ENCODE results near the gene PRKAG2. TPM values are rescaled to one million over a fixed set of nuclear protein-coding genes. Genes with fewer than 3 reads are reported as not detected.
"Not testable (repeated sequence)": the region's sequence is repeated elsewhere in the genome, so short reads cannot be mapped to it uniquely, and the experiment has no call there.

Gene PRKAG2
- total and polyA plus RNA-seq, 10 donors: 15.8 to 50.9 (median 32.8) TPM

GRCh38 chr7:151875942-151876898 lies 695 bp downstream of the PRKAG2 start:
- intact Hi-C loops (cut with DNase I; ENCODE audit: low total_unique reads): loop anchor here (10.0 kb wide), 1 partner anchor 241 kb away; no protein-coding TSS in a partner anchor
- peaks cover 5 to 43% (median 21%) of the 10 kb centered on the region in 6 donors for H3K4me1 ChIP-seq
- DNase-seq: peak; percentile 93
- H3K36me3 ChIP-seq: no peaks in the 10 kb centered on the region
- TF ChIP-seq CTCF (IDR thresholded peaks at IDR 0.05 in 8 of 11, conservative IDR thresholded peaks at IDR 0.05 in 3 of 11) (no peak), POLR2AphosphoS5 (IDR thresholded peaks at IDR 0.05) (peak; percentile 29 to 76 (median 66)), POLR2A (IDR thresholded peaks at IDR 0.05) (peak in 1 of 3 donors; percentile 5)
- peak overlapping the region; percentile 77 to 99 (median 91) for H3K4me3 ChIP-seq
- H3K27ac ChIP-seq: peak overlapping the region; percentile 75 to 93 (median 86)
- 0 to 1% (median 1%) methylated on average over 40 to 93 of the region's 93 CpGs for WGBS, 5 donors
- H3K9me3 ChIP-seq: no peaks in the 10 kb centered on the region
- H3K27me3 ChIP-seq (replicated peaks in 1 of 7): peaks cover 0 to 20% (median 0%) of the 10 kb centered on the region in 7 donors

DNA sequence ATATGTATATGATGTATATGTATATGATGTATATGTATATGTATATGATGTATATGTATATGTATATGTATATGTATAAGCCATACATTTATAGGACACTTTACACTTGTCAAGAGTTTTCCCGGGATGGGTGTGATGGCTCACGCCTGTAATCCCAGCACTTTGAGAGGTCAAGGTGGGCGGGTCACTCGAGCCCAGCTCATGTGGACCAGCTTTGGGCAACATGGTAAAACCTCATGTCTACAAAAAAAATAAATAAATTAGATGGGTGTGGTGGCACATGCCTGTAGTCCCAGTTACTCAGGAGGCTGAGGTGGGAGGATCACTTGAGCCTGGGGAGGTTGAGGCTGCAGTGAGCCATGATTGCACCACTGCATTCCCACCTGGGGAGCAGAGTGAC lies 2.4 kb downstream of the PRKAG2 start:
- Histone ChIP-seq H3K4me3 (peak overlapping the region in 2 of 8 donors; percentile 94 to 99), H3K27me3 (replicated peaks in 1 of 7) (peaks cover 0 to 20% (median 0%) of the 10 kb centered on the region in 7 donors)
- intact Hi-C loops (cut with DNase I; ENCODE audit: low total_unique reads): loop anchor here (10.0 kb wide), 1 partner anchor 240 kb away; no protein-coding TSS in a partner anchor

GRCh38 chr7:151873402-151873965 lies 3.4 kb downstream of the PRKAG2 start:
- Histone ChIP-seq H3K27me3 (replicated peaks in 1 of 7) (peaks cover 0 to 18% (median 0%) of the 10 kb centered on the region in 7 donors), H3K4me3 (no peak overlapping the region), H3K27ac (no peak overlapping the region), H3K36me3 (no peaks in the 10 kb centered on the region), H3K4me1 (peaks cover 5 to 63% (median 21%) of the 10 kb centered on the region in 6 donors), H3K9me3 (no peaks in the 10 kb centered on the region)
- intact Hi-C loops (cut with DNase I; ENCODE audit: low total_unique reads): loop anchor here (10.0 kb wide), 1 partner anchor 239 kb away; no protein-coding TSS in a partner anchor
- TF ChIP-seq CTCF (IDR thresholded peaks at IDR 0.05 in 8 of 11, conservative IDR thresholded peaks at IDR 0.05 in 3 of 11): no peak
- TF ChIP-seq POLR2AphosphoS5 (IDR thresholded peaks at IDR 0.05): no peak
- TF ChIP-seq POLR2A (IDR thresholded peaks at IDR 0.05): no peak
- peak; percentile 56 for DNase-seq
- WGBS, 5 donors: 78 to 86% (median 85%) methylated on average over 11 of the region's 11 CpGs

More for the DNA sequence above, 2.4 kb downstream of the PRKAG2 start:
- not testable (repeated sequence) for H3K9me3 ChIP-seq, H3K36me3 ChIP-seq
- 73 to 91% (median 84%) methylated on average over 4 of the region's 4 CpGs for WGBS, 5 donors
- H3K27ac ChIP-seq: peak overlapping the region in 1 of 8 donors; percentile 20
- peaks cover 5 to 58% (median 21%) of the 10 kb centered on the region in 6 donors for H3K4me1 ChIP-seq
- DNase-seq: peak; percentile 63

- H3K4me1 ChIP-seq: peaks cover under 1 to 63% (median 18%) of the 10 kb centered on the region in 6 donors
- no peaks in the 10 kb centered on the region for H3K9me3 ChIP-seq
- H3K4me3 ChIP-seq: no peak overlapping the region
- no peaks in the 10 kb centered on the region for H3K36me3 ChIP-seq
- intact Hi-C loops (cut with DNase I; ENCODE audit: low total_unique reads): loop anchor here (10.0 kb wide), 1 partner anchor 238 kb away; no protein-coding TSS in a partner anchor
- 87 to 92% (median 89%) methylated on average over 14 to 16 of the region's 16 CpGs for WGBS, 5 donors
- peak; percentile 68 for DNase-seq
- H3K27ac ChIP-seq: no peak overlapping the region
- no peak for TF ChIP-seq POLR2AphosphoS5 (IDR thresholded peaks at IDR 0.05)
- TF ChIP-seq POLR2A (IDR thresholded peaks at IDR 0.05): no peak
- no peak for TF ChIP-seq CTCF (IDR thresholded peaks at IDR 0.05 in 8 of 11, conservative IDR thresholded peaks at IDR 0.05 in 3 of 11)
- peaks cover 0 to 11% (median 0%) of the 10 kb centered on the region in 7 donors for H3K27me3 ChIP-seq (replicated peaks in 1 of 7)
Measured at GRCh38 chr7:151872531-151873401, 4.1 kb downstream of the PRKAG2 start.
